ENCODE data around the gene AQP6.

The AQP6 gene

GRCh38 chr12:49943625-49943960 lies 29.2 kb upstream of the AQP6 start:
- DNase-seq (ENCODE audit: insufficient read length, low spot score) (no peak), FAIRE-seq (no peak)
- no peak for TF ChIP-seq CTCF (IDR thresholded peaks at IDR 0.05; ENCODE audit: insufficient read depth, missing control alignments)

GRCh38 chr12:49944046-49944445 lies 28.7 kb upstream of the AQP6 start:
- DNase-seq (ENCODE audit: insufficient read length, low spot score) = no peak
- no peak for FAIRE-seq
- TF ChIP-seq CTCF (IDR thresholded peaks at IDR 0.05; ENCODE audit: insufficient read depth, missing control alignments) = no peak

GRCh38 chr12:49944718-49945117 lies 28.0 kb upstream of the AQP6 start:
- TF ChIP-seq CTCF (IDR thresholded peaks at IDR 0.05; ENCODE audit: insufficient read depth, missing control alignments) = no peak
- FAIRE-seq = no peak
- DNase-seq (ENCODE audit: insufficient read length, low spot score) = no peak

GRCh38 chr12:49945394-49946080 lies 27.2 kb upstream of the AQP6 start:
- peak; percentile 86 for TF ChIP-seq CTCF (IDR thresholded peaks at IDR 0.05; ENCODE audit: insufficient read depth, missing control alignments)
- FAIRE-seq (peak; percentile 44), DNase-seq (ENCODE audit: insufficient read length, low spot score) (peak; percentile 84)

GRCh38 chr12:49946086-49946485 lies 26.7 kb upstream of the AQP6 start:
- no peak for FAIRE-seq
- no peak for DNase-seq (ENCODE audit: insufficient read length, low spot score)
- no peak for TF ChIP-seq CTCF (IDR thresholded peaks at IDR 0.05; ENCODE audit: insufficient read depth, missing control alignments)

GRCh38 chr12:49946497-49946896 lies 26.2 kb upstream of the AQP6 start:
- no peak for FAIRE-seq
- DNase-seq (ENCODE audit: insufficient read length, low spot score) = no peak
- no peak for TF ChIP-seq CTCF (IDR thresholded peaks at IDR 0.05; ENCODE audit: insufficient read depth, missing control alignments)

GRCh38 chr12:49947593-49948226 lies 25.0 kb upstream of the AQP6 start:
- no peak for TF ChIP-seq CTCF (IDR thresholded peaks at IDR 0.05; ENCODE audit: insufficient read depth, missing control alignments)
- DNase-seq (ENCODE audit: insufficient read length, low spot score) (no peak), FAIRE-seq (no peak)
